AG04450 (cell line): ENCODE measurements around the gene IL15RA. TPM values are rescaled to one million over a fixed set of nuclear protein-coding genes. Genes with fewer than 3 reads are reported as not detected.

Experiments
- CTCF ChIA-PET: fragments of 300-600, 350-600 bp; formaldehyde crosslinking; extraction: SDS; loops from one replicate; lab custom pipeline; 2022; ENCODE audit warnings: antibody characterized with exemption, inconsistent platforms; lab: Charles Lee
- POLR2A ChIA-PET: fragments of 350-600 bp; formaldehyde crosslinking; extraction: SDS; loops from one replicate; lab custom pipeline; 2021; ENCODE audit warnings: antibody characterized with exemption, inconsistent platforms; lab: Yijun Ruan, JAX
- DNase-seq: peaks from one replicate; pipeline ENCODE4 v3.0.0-alpha.2; 2011; ENCODE audit warnings: low read depth, low spot score
- H3K27ac ChIP-seq: one replicate; pipeline ENCODE4 v1.5.1; 2012; ENCODE audit warnings: low read depth, low read length, control low read depth
- H3K27me3 ChIP-seq: one replicate; pipeline ENCODE4 v1.6.0; 2012; ENCODE audit warnings: low read length; ENCODE audit not compliant: control insufficient read depth, insufficient read depth
- H3K4me3 ChIP-seq: 2 replicates; pipeline ENCODE4 v1.5.1; 2011; ENCODE audit warnings: mild to moderate bottlenecking, low read depth, low read length, control low read depth
- H3K9me3 ChIP-seq: 2 replicates; pipeline ENCODE4 v1.5.1; 2012; ENCODE audit warnings: low read length; ENCODE audit not compliant: control insufficient read depth, insufficient read depth
- polyA minus RNA-seq: library from RNA; depleted of rRNA, polyadenylated mRNA; stranded (reverse); fragments of >200 nt; gene quantifications from 2 replicates; pipeline ENCODE4 v1.2.3, GENCODE V29; 2011; rRNA and poly(A)+ RNA removed
- polyA plus RNA-seq: library from polyadenylated mRNA; depleted of rRNA; stranded (reverse); fragments of >200 nt; gene quantifications from 2 replicates; pipeline ENCODE4 v1.2.3, GENCODE V29; 2011; rRNA removed
- TF ChIP-seq, protein P1 (sequence below): IDR thresholded peaks from 2 replicates; pipeline ENCODE4 v1.5.1; 2011; ENCODE audit warnings: low read depth, low read length, control low read depth, inconsistent platforms

The IL15RA gene, protein sequence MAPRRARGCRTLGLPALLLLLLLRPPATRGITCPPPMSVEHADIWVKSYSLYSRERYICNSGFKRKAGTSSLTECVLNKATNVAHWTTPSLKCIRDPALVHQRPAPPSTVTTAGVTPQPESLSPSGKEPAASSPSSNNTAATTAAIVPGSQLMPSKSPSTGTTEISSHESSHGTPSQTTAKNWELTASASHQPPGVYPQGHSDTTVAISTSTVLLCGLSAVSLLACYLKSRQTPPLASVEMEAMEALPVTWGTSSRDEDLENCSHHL
- polyA plus RNA-seq (3.5 and 4.4 TPM in 2 replicates), polyA minus RNA-seq (3.6 and 4.8 TPM in 2 replicates)

DNA sequence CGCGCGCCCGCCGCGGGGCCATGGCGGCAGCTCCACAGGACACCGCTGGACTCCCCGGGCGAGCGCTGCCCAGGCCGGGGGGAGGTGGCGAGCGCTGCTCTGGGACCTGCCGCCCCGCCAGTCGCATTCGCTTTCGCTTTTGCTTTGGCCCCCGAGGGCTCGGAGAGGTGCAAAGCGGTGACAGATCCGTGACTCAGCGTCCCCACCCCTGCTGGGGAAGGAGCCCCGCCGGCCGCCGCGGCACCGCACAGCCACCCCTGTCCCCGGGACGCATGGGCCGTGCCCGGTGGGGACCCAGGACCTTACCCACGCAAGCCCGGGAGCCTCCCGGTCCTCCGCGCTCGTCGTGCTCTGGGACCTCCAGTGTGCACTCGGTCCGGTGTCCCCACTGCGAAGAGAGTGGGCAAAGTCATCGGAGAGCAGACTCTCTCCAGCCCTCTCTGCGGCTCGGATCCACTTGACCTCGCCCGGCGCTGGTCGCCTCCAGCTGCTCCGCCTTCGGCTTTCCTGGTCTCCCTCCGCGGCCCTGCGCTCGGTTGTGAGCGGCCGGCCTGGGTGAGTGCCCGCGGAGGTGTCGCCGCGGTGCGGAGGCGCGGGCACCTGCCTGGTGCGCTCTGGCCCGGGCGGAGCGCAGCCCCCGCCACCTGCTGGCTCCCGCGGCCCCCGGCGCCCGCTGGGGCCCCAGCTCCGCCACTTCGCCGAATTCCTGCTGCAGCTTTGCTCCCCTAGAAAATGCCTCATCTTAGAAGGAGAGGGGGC is at the start of gene IL15RA:
IL15RA (minus strand) TSS at position 73 of the 759 bp plus-strand sequence; CDS start at position 22, 51 bp downstream.
- ChIA-PET POLR2A (interaction anchor here (0.6 to 0.9 kb wide), 2 partner anchors 41 to 424 kb away, joined by 3 to 4 read pairs; no protein-coding TSS in a partner anchor), CTCF (no interaction called here)
- no peak for DNase-seq
- TF ChIP-seq, protein P1, sequence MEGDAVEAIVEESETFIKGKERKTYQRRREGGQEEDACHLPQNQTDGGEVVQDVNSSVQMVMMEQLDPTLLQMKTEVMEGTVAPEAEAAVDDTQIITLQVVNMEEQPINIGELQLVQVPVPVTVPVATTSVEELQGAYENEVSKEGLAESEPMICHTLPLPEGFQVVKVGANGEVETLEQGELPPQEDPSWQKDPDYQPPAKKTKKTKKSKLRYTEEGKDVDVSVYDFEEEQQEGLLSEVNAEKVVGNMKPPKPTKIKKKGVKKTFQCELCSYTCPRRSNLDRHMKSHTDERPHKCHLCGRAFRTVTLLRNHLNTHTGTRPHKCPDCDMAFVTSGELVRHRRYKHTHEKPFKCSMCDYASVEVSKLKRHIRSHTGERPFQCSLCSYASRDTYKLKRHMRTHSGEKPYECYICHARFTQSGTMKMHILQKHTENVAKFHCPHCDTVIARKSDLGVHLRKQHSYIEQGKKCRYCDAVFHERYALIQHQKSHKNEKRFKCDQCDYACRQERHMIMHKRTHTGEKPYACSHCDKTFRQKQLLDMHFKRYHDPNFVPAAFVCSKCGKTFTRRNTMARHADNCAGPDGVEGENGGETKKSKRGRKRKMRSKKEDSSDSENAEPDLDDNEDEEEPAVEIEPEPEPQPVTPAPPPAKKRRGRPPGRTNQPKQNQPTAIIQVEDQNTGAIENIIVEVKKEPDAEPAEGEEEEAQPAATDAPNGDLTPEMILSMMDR = no peak
- H3K4me3 ChIP-seq = peak within 1 kb of the TSS; percentile 86
- peak within 1 kb of the TSS; percentile 21 for H3K27ac ChIP-seq
- H3K27me3 ChIP-seq = peaks cover 3% of the 10 kb centered on the region
- no peaks in the 10 kb centered on the region for H3K9me3 ChIP-seq

DNA sequence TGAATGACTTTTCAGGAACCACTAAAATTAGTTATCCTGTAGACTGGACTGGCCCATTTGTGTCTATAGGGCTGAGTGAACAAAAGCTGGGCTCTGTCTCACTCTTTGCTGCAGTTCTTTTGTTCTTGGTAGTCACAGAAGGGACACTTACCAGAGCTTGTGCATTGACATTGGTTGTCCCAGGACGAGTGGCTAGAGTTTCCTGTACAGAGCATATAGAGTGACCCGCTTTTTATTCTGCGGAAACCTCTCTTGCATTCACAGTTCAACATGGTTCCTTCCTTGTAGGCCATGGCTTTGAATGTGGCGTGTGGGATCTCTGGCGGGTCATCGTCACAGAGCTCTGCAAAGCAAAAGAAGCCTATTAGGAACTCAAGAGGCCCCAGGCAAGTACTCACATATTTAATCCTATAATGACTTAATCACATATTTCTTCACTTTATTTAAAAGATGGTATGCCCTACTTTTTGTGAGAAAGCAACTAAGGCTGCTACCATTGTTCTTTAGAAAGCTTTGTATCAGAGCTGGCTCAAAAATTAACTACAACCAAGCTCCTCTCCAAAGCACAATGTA is 48.4 kb upstream of the IL15RA start:
- TF ChIP-seq, protein P1 = no peak
- no peaks in the 10 kb centered on the region for H3K9me3 ChIP-seq
- H3K4me3 ChIP-seq = no peak overlapping the region
- ChIA-PET CTCF (interaction anchor here (0.7 to 1.1 kb wide), 2 partner anchors 11 to 13 kb away, joined by 3 read pairs; no protein-coding TSS in a partner anchor), POLR2A (no interaction called here)
- H3K27ac ChIP-seq = no peak overlapping the region
- no peak for DNase-seq
- H3K27me3 ChIP-seq = peaks cover 13% of the 10 kb centered on the region

DNA sequence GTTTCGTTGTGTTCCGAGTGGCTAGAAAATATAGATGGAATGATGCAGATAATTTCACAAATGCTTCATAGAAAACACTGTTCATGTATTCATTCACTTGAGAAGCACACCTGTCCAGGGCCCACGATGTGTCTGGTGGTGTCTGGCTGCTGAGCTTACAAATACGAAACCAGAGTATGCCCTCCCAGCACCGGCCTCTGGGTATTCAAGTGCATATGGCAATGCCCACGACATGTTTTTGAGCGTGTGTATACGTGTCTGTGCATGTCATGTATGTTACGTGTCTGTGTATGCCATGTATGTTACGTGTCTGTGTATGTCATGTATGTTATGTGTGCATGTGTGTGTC is 47.0 kb upstream of the IL15RA start:
- CTCF ChIA-PET = interaction anchor here (1.1 kb wide), 1 partner anchor 11 kb away, joined by 4 read pairs; no protein-coding TSS in a partner anchor

DNA sequence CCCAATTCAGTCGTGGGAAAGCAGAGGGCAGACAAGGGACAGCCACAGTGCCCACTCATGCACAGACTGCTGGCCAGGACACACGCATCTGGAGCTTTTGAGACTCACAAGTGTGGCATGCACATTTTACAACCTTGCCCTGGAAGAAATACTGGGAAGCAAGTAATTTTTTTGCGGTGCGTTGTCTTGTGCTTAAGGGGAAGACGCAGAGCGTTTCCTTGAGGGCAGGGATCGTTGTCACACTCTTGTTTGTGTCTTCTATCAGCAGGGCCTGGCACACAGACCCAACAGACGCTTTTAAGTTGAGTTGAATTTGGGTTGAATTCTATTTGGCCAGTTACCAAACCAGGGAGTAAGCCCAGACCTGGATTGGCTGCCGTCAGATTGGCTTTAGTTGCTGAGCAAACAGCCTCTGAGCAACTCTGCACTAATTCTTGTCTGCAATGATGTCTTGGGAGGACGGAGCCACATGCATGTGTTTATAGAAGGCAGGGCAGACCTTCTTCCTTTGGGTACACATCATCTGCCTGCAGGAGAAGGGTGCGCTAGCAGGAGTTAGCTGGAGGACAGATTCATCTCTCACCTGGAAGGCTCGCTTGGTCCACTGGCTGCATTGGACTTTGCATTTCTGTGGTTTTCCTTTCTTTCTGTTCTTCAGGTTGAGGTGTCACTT is 46.5 kb upstream of the IL15RA start:
- ChIA-PET CTCF (interaction anchor here (1.1 to 1.3 kb wide), 2 partner anchors 10 kb away, joined by 4 to 9 read pairs; no protein-coding TSS in a partner anchor), POLR2A (no interaction called here)
- TF ChIP-seq, protein P1 = no peak
- DNase-seq = no peak
- H3K27ac ChIP-seq = no peak overlapping the region
- no peak overlapping the region for H3K4me3 ChIP-seq
- H3K27me3 ChIP-seq = peaks cover 13% of the 10 kb centered on the region
- no peaks in the 10 kb centered on the region for H3K9me3 ChIP-seq

More for the DNA sequence above, 47.0 kb upstream of the IL15RA start:
- Histone ChIP-seq H3K9me3 (no peaks in the 10 kb centered on the region), H3K27me3 (peaks cover 13% of the 10 kb centered on the region), H3K4me3 (no peak overlapping the region), H3K27ac (no peak overlapping the region)
- no peak for DNase-seq
- POLR2A ChIA-PET = no interaction called here
- TF ChIP-seq, protein P1 = no peak
